HG03460 (cell line): ENCODE data around the gene ATG4D.
"Not testable (repeated sequence)": the region's sequence is repeated elsewhere in the genome, so short reads cannot be mapped to it uniquely, and the experiment has no call there.

Experiments used
- ATAC-seq: cut with Tn5 transposase; IDR thresholded peaks from one replicate; pipeline ENCODE4 v1.9.1; 2021; ENCODE audit not compliant: unreplicated experiment

Gene ATG4D

DNA sequence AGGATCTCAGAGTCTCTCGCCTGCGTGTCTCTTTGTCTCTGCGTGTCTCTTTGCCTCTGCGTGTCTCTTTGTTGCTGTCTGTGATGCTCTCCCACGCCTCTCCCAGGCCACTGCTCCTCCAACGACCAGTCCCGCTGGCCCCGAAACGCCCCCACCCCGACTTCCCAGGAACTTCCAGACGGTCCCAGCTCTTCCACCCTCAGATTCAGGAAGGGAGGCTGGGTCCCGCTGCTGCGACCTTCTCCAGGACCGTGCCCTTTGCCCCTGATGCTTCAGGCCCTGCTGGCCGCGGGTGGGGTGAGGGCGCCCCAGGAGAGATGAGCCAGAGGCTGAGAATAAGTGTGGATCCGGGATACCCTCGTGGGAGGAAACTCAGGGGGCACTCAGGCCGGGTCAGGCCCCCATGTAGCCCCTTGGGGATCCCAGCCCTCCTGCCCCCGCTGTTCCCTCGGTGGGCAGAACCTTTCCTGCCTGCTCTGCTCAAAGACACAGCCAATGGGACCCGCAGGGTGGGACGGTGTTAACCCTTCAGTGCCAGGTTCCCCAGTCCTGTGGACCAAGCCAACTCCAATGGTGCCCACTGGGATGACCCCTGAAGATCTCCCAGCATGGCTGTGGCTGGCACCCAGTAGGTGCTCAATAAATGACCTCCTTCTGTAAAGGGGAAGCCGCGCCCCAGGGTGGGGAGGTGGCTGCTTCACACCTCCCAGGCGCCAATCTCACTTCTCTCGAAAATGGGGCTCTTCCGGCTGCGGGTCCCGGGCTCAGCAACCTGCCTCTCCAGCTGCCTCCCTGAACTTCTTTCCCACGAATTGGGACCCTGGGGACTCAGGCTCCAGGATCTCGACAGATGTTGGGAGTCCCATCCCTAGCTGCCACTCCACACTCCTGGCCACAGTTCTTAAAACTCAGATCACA, 25.0 kb upstream of the ATG4D start:
- ATAC-seq, result no peak

DNA sequence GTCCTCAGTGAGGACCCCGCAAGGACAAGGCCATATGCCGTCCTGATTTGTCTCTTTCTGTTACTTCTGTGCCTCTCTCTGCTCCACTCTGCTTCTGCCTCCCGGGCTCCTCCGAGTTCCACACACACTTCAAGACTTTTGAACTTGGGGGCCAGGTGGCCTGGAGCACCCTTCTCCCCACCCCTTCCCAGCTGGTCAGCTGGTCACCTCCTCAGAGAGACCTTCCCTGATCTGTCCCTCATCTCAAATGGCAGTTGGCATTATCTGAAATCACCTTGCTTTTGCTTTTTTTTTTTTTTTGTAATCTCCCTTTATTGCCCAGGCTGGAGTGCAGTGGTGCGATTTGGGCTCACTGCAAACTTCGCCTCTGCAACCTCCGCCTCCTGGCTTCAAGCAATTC, 24.3 kb upstream of the ATG4D start:
- ATAC-seq, result no peak

DNA sequence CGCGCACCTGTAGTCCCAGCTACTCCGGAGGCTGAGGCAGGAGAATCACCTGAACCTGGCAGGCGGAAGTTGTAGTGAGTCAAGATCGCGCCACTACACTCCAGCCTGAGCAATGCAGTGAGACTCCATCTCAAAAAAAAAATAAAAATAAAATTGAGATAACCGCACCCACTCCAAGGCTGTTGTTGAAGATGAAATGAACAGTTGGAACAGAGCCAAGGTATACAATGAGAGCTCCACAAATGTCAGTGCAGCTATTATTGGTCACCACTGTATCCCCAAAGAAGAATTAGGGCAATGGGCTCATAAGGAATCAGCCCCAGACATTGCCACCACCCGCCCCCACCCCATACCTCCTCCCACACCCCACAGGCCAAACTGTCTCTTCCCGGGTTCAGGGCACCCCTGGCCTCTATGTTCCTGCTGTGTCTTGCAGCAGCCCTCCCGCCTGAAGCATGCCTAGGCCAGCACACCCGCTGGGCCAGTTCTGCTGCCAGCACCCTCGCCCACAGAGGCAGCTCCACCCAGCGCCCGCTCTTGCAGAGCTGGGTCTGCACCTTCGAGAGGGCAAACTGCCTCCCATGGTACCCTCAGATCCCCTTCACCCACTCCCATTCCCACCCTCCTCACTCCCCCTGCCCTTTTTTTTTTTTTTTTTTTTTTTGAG, 22.9 kb upstream of the ATG4D start:
- ATAC-seq, result no peak

DNA sequence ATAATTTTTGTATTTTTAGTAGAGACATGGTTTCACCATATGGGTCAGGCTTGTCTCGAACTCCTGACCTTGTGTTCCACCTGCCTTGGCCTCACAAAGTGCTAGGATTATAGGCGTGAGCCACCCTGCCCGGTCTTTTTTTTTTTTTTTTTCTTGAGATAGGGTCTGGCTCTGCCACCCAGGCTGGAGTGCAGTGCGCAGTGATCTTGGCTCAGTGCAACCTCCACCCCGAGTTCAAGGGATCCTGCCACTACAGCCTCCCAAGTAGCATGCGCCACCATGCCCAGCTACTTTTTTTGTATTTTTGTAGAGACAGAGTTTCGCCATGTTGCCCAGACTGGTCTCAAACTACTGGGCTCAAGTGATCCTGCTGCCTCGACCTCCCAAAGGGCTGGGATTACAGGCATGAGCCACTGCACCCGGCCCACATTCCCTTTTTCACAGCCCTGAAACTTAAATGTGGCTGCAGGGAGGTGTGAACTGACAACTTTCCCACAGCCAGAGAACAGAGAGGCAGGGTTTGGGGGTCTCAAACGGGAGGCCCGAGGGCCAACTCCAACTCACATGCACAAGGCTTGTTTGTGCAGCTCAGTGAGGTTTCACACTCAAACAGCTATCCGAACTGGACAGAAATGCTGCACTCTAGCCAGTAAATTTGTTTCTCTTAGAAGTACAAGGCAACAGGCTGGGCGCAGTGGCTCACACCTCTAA, 22.1 kb upstream of the ATG4D start:
- no peak for ATAC-seq

DNA sequence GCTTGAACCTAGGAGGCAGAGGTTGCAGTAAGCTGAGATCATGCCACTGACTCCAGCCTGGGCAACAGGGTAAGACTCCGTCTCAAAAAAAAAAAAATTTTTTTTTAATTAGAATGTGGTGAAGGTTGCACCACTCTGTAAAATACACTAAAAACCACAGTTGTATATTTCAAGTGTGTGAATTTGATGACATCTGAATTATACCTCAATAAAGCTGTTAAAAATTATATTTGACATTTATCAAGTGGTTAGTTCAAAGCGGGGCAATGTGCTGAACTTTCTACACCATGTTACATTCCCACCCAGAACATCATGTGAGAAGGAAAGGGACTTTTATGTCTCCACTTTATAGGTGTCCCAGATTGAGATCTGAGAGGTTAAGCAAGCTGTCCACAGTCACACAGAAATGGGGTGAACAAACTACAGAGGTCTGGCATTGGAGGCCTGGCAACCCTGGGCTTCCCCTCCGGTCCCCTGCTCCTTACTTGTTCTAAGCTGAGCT, 20.5 kb upstream of the ATG4D start:
- no peak for ATAC-seq

DNA sequence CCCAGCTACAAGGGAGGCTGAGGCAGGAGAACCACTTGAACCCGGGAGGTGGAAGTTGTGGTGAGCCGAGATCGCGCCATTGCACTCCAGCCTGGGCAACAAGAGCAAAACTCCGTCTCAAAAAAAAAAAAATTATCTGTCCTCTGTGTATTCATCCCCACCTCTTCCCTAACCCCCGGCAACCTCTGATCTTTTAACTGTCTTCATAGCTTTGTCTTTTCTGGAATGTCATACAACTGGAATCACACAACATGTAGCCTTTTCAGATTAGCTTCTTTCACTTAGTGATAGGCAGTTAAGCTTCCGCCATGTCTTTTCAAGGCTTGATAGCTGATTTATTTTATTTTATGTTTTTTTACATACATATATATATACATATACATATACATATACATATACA, 18.1 kb upstream of the ATG4D start:
- no peak for ATAC-seq

DNA sequence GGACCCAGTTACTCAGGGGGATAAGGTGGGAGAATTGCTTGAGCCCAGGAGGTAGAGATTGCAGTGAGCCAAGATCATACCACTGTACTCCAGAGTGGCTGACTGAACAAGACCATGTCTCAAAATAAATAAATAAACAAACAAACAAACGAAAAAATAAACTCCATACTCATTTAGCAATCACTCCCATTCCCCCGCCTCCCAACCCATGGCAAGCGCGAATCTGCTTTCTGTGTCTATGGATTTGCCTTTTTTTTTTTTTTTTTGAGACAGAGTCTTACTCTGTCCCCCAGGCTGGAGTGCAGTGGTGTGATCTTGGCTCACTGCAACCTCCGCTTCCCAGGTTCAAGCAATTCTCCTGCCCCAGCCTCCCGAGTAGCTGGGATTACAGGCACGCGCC, 16.8 kb upstream of the ATG4D start:
- ATAC-seq, result not testable (repeated sequence)

DNA sequence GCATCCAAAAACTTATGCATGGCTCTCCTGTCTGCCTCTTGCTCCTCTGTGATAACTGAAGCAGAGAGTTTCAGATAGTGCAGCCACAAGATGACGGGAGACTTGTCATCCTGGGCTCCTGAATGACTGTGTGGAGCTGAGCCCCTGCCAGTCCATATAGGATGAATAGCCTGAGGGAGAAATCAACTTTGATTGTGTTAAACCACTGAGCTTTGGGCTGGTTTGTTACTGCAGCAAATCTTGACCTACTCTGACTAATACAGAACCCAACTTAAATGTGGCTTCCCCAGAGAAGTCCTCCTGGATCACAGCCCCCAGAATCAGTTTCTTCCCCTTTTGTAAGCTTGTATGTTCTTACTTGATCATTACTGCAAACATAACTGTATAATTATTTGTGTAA, 11.2 kb upstream of the ATG4D start:
- ATAC-seq, result no peak

DNA sequence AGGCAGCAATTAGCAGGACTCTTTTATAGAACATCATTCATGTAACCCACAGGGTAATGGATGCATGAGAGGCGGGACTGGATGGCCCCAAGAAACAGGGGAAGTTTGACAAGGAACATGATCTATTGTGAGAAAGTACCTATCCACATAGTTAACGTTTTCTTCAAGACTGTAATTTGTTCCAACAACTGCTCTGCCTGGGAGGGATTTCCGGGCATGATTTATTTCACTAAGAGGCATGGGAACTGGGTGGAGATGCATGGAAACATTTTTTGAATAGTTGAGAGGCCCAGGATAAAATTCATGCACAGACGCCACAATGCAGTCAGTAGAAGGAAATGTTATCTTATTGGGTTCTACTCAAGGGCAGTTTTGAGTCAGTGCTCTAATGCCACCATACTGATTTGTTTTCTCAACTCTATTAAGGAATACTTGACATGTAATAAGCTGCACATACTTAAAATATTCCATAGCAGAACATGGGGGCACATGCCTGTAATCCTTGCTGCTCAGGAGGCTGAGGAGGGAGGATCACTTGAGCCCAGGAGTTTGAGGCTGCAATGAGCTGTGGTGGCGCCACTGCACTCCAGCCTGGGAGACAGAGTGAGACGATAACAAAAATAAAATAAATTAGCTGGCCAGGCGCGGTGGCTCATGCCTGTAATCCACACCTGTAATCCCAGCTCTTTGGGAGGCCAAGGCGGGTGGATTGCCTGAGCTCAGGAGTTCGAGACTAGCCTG, 9.9 kb upstream of the ATG4D start:
- ATAC-seq, result no peak

DNA sequence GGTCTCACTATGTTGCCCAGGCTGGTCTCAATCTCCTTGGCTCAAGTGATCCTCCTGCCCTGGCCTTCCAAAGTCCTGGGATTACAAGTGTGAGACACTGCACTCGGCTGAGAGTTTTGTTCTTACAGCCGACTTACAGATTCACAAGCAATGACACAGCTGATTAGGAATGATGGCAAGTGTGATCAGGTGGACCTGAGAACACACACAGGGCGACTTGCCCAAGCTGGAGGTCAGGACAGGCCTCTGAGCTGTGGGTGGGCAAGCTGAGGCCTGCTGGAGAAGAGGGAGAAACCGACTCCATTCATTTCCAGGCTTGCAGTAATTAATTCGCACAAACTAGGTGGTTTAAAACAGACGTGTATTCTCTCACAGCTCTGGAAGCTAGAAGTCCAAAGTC, 8.1 kb upstream of the ATG4D start:
- ATAC-seq, result no peak

DNA sequence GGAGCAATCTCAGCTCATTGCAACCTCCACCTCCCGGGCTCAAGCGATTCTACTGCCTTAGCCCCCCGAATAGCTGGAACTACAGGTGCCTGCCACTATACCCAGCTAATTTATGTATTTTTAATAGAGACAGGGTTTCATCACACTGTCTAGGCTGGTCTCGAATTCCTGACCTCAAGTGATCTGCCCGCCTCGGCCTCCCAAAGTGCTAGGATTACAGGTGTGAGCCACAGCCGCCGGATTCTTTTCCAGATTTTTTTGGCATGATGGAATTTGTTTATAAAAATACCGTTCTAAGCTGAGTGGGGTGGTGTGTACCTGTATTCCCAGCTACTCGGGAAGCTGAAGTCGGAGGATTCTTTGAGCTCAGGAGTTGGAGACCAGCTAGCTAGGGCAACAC, 6.0 kb upstream of the ATG4D start:
- ATAC-seq, result no peak

DNA sequence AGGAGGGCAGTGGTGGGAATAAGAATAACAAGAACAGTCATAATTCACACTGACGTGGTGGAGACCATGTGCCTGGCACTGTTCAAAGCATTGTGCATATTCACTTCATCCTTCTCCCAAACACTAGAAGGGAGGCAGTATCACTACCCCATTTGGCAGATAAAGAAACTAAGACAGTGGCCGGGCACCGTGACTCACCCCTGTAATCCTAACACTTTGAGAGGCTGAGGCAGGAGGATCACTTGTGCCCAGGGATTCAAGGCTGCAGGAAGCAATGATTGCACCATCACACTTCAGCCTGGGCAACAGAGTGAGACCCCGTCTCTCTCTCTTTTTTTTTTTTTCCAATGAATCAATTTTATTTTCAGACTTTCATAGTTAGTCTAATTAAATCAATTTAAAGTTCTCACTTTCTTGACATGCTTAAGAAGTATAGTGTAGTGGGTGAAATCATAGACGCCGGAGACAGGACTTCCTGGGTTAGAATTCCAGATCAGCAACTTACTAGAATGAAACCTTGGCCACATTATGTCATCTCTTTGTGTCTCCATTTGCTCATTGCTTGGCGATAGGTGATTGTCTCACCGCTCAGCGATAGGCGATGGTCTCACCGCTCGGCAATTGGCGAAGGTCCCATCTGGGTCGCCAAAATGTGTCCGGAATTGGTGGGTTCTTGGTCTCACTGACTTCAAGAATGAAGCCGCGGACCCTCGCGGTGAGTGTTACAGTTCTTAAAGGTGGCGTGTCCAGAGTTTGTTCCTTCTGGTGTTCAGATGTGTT, 5.3 kb upstream of the ATG4D start:
- no peak for ATAC-seq

DNA sequence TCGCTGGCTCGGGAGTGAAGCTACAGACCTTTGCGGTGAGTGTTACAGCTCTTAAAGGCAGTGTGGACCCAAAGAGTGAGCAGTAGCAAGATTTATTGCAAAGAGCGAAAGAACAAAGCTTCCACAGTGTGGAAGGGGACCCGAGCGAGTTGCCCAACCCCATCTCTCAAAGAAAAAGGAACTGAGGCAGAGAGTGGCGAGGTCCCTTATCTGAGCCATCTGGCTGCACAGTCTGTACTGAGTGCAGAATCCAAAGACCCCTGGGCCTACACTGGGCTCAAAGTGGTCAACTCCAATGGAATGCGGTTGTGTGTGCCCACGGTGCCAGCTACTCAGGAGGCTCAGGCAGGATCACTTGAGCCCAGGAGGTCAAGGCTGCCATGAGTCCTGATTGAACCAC, 4.7 kb upstream of the ATG4D start:
- ATAC-seq, result not testable (repeated sequence)

DNA sequence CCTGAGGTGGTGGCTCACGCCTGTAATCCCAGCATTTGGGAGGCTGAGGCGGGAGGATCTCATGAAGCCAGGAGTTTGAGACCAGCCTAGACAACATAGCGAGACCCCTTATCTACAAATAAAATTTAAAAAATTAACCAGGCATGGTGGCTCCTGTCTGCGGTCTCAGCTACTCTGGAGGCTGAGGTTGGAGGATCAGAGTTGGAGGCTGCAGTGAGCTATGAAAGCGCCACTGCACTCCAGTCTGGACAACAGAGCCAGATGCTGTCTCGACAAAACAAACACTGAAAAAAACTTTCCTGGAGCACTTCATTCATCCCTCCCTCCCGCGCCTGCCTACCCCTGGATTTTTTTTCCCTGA, 665 bp upstream of the ATG4D start:
- no peak for ATAC-seq

DNA sequence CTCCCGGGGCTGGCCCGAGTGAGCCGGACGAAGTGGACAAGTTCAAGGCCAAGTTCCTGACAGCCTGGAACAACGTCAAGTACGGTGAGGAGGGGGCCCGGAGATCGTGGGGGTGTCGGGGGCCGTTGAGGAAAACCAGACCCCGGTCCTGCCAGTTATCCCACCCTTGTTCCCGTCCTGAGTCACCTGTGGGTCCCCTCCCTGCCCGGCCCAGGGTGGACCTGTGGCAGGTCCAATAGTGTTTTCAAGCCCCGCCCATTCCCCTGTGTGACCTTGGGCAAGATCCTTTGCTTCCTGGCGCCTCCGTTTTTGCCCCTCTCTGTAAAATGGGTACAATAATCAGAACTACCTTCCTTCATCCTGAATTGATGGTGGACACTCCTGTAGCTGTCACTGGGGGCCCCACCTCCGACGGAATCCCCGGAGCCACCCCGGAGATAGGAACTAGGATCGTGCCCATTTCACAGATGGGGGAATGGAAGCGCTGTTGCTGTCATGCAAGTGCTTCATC, 593 bp downstream of the ATG4D start:
- ATAC-seq, result peak; percentile 17

DNA sequence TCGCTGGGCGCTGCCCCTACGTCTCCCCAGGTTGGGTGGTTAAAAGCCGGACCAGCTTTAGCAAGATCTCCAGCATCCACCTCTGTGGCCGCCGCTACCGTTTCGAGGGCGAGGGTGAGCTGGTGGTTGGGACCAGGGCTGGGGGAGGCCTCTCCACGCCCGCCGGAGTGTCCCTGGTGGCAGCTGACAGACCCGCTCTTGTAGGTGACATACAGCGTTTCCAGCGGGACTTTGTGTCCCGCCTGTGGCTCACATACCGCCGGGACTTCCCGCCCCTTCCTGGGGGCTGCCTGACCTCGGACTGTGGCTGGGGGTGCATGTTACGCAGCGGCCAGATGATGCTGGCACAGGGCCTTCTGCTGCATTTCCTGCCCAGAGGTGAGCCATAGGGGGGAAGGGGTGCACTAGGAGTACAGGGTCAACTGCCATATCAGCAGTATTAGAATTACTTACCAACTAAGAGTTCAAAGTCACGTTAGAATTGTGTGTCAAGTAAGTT, 1.1 kb downstream of the ATG4D start:
- no peak for ATAC-seq

DNA sequence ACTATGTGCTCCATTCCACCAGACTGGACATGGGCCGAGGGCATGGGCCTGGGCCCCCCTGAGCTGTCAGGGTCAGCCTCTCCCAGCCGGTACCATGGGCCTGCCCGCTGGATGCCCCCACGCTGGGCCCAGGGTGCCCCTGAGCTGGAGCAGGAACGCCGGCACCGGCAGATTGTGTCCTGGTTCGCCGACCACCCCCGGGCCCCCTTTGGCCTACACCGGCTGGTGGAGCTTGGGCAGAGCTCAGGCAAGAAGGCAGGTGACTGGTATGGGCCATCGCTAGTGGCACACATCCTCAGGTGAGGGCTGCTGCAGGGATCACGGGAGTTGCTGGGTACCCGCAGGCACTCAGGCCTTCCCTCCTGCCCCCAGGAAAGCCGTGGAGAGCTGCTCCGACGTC, 3.1 kb downstream of the ATG4D start:
- no peak for ATAC-seq

DNA sequence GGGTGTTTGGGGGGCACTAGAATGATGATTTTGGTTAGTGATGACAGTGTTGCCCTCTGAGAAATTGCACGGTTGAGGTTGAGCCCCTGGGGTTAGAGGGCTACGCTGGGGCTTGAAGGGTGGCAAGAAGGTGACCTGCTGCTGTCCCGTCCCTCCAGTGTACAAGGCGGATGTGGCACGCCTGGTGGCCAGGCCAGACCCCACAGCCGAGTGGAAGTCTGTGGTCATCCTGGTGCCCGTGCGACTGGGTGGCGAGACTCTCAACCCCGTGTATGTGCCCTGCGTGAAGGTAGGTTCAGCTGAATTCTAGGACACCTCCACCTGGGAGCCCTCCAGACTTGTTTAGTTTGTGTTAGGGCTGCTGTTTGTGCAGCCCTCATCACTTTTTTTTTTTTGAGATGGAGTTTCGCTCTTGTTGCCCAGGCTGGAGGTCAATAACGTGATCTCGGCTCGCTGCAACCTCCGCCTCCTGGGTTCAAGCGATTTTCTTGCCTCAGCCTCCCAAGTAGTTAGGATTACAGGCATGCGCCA, 5.1 kb downstream of the ATG4D start:
- ATAC-seq, result no peak

DNA sequence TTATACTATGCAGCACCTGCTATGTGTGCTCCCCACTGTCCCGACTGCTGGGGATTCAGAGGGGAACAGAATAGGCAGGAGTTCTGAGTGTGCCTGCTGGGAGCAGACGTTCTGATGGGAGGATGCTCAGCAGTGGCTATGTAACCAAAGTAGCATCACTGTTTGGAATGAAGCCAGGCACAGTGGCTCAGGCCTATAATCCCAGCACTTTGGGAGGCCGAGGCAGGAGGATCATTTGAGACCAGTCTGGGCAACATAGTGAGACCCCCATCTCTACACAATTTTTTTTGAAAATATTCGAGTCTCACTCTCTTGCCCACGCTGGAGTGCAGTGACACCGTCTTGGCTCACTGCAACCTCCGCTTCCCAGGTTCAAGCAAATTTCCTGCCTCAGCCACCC, 6.0 kb downstream of the ATG4D start:
- ATAC-seq, result no peak

DNA sequence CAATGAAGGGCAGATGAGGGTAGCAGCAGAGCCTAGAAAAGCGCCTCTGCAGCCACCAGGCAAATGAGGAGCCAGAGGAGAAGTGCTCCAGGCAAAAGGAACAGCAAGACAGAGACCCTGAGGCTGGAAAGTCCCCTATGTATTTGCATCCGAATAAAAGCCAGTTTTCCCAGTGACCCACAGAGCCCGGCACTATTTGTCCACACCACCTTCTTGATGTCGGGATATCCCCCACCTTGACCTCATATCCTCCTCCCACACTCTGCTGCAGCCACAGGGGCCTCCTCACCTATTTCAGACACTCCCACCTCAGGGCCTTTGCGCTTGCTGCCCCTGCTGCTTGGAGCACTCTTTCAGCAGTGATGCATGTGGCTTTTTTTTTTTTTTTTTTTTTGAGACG, 6.6 kb downstream of the ATG4D start:
- ATAC-seq, result no peak
